ENCODE results near the gene NCKAP5. TPM values are rescaled to one million over a fixed set of nuclear protein-coding genes. Genes with fewer than 3 reads are reported as not detected.

The NCKAP5 gene
- total and polyA plus RNA-seq, 2 donors (not counting 1 experiment from before 2014, with no cell fraction given), result not detected

DNA sequence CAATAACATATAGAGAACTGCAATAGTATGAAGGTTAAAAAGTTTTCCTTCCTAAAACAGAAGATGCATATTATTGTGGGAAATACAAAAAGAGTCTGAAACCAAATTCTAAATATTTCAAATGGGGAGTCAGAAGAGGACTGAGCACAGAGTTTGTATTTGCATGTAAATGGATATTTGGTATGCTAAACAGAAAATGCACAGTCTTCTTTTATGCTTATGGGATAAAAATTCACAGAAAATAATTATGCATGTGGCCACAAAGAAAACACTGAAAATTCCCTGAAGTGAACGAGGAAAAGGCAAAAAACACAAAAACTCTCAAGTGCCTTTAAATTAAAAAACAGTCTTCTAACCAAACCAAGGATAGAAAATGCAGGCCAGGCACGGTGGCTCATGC, 142.7 kb downstream of the NCKAP5 start:
- Mint-ChIP-seq H3K9me3 (ENCODE audit: insufficient read depth) (peaks cover 2% of the 10 kb centered on the region), H3K4me1 (no peaks in the 10 kb centered on the region), H3K27ac (no peak overlapping the region), H3K27me3 (no peaks in the 10 kb centered on the region), H3K4me3 (no peak overlapping the region)
- Histone ChIP-seq H3K4me2 (replicated peaks; ENCODE audit: low read depth, low read length, poor library complexity, severe bottlenecking) (no peak overlapping the region), H3K9me3 (ENCODE audit: control extremely low read depth in 1 of 3, control insufficient read depth in 2 of 3, insufficient read depth in 1 of 3, low read length in 2 of 3) (peaks cover 0 to 3% (median 1%) of the 10 kb centered on the region in 3 donors), H3K4me3 (ENCODE audit: control extremely low read depth in 1 of 5, extremely low read depth in 1 of 5, insufficient read depth in 1 of 5, low read depth in 2 of 5, low read length in 4 of 5) (no peak overlapping the region), H3K27ac (ENCODE audit: low read length in 2 of 2) (no peak overlapping the region), H4K20me1 (ENCODE audit: control insufficient read depth, insufficient read depth, low read length, poor library complexity, severe bottlenecking) (no peaks in the 10 kb centered on the region), H3K36me3 (replicated peaks in 1 of 2; ENCODE audit: control extremely low read depth in 1 of 2, control insufficient read depth in 1 of 2, extremely low read depth in 1 of 2, insufficient read depth in 2 of 2, low read length in 1 of 2) (no peaks in the 10 kb centered on the region), H2AFZ (ENCODE audit: insufficient read depth, low read depth, low read length, poor library complexity, severe bottlenecking) (no peak overlapping the region), H3K9ac (ENCODE audit: low read length) (no peak overlapping the region), H3K79me2 (ENCODE audit: control insufficient read depth, insufficient read depth, low read length) (no peaks in the 10 kb centered on the region), H3K4me1 (ENCODE audit: control insufficient read depth in 2 of 2, insufficient read depth in 2 of 2, low read length in 2 of 2) (no peaks in the 10 kb centered on the region), H3K27me3 (replicated peaks in 1 of 4; ENCODE audit: control extremely low read depth in 1 of 4, control insufficient read depth in 3 of 4, insufficient read depth in 4 of 4, low read length in 3 of 4) (no peaks in the 10 kb centered on the region)
- DNase-seq (no peak), ATAC-seq (ENCODE audit: low read depth) (no peak)
- CTCF ChIA-PET, result no interaction called here
- intact Hi-C loops (cut with micrococcal nuclease), result no loop called here
- TF ChIP-seq EZH2 (IDR thresholded peaks at IDR 0.05; ENCODE audit: borderline replicate concordance, insufficient read depth, low read depth, low read length, poor library complexity, severe bottlenecking), result no peak
- POLR2A ChIA-PET, result no interaction called here
- WGBS (ENCODE audit: insufficient coverage), result 86% methylated on average over 1 of the region's 2 CpGs

DNA sequence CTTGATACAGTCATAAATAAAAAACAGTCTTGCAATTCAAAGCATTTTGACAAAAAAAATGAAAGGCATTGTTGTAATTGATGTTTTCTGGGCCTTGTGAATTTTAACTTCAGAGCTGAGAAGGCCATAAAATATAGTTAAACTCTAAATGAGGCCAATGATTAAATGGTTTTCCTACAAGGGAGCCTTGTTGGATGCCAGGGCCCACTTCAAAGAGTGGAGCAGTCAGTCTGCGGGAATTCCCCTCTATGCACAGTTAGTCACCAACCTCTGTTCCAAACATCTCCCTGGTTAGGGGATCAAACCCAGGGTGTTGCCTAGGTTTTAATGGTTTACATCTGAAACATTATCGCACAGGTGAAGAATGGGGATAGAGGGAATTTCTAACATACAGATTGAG, 143.4 kb downstream of the NCKAP5 start:
- Histone ChIP-seq H3K4me3 (ENCODE audit: control extremely low read depth in 1 of 5, extremely low read depth in 1 of 5, insufficient read depth in 1 of 5, low read depth in 2 of 5, low read length in 4 of 5) (no peak overlapping the region), H3K9me3 (ENCODE audit: control extremely low read depth in 1 of 3, control insufficient read depth in 2 of 3, insufficient read depth in 1 of 3, low read length in 2 of 3) (peaks cover 0 to 3% (median 1%) of the 10 kb centered on the region in 3 donors), H2AFZ (ENCODE audit: insufficient read depth, low read depth, low read length, poor library complexity, severe bottlenecking) (no peak overlapping the region), H4K20me1 (ENCODE audit: control insufficient read depth, insufficient read depth, low read length, poor library complexity, severe bottlenecking) (no peaks in the 10 kb centered on the region), H3K27me3 (replicated peaks in 1 of 4; ENCODE audit: control extremely low read depth in 1 of 4, control insufficient read depth in 3 of 4, insufficient read depth in 4 of 4, low read length in 3 of 4) (no peaks in the 10 kb centered on the region), H3K9ac (ENCODE audit: low read length) (no peak overlapping the region), H3K36me3 (replicated peaks in 1 of 2; ENCODE audit: control extremely low read depth in 1 of 2, control insufficient read depth in 1 of 2, extremely low read depth in 1 of 2, insufficient read depth in 2 of 2, low read length in 1 of 2) (no peaks in the 10 kb centered on the region), H3K4me2 (replicated peaks; ENCODE audit: low read depth, low read length, poor library complexity, severe bottlenecking) (no peak overlapping the region), H3K4me1 (ENCODE audit: control insufficient read depth in 2 of 2, insufficient read depth in 2 of 2, low read length in 2 of 2) (no peaks in the 10 kb centered on the region), H3K27ac (ENCODE audit: low read length in 2 of 2) (no peak overlapping the region), H3K79me2 (ENCODE audit: control insufficient read depth, insufficient read depth, low read length) (no peaks in the 10 kb centered on the region)
- H3K27me3 Mint-ChIP-seq, result no peaks in the 10 kb centered on the region
- no peaks in the 10 kb centered on the region for H3K4me1 Mint-ChIP-seq
- ChIA-PET POLR2A (no interaction called here), CTCF (no interaction called here)
- no peak overlapping the region for H3K27ac Mint-ChIP-seq
- DNase-seq (no peak), ATAC-seq (ENCODE audit: low read depth) (no peak)
- H3K9me3 Mint-ChIP-seq (ENCODE audit: insufficient read depth), result peaks cover 2% of the 10 kb centered on the region
- no peak for TF ChIP-seq EZH2 (IDR thresholded peaks at IDR 0.05; ENCODE audit: borderline replicate concordance, insufficient read depth, low read depth, low read length, poor library complexity, severe bottlenecking)
- TF ChIP-seq, protein P1, sequence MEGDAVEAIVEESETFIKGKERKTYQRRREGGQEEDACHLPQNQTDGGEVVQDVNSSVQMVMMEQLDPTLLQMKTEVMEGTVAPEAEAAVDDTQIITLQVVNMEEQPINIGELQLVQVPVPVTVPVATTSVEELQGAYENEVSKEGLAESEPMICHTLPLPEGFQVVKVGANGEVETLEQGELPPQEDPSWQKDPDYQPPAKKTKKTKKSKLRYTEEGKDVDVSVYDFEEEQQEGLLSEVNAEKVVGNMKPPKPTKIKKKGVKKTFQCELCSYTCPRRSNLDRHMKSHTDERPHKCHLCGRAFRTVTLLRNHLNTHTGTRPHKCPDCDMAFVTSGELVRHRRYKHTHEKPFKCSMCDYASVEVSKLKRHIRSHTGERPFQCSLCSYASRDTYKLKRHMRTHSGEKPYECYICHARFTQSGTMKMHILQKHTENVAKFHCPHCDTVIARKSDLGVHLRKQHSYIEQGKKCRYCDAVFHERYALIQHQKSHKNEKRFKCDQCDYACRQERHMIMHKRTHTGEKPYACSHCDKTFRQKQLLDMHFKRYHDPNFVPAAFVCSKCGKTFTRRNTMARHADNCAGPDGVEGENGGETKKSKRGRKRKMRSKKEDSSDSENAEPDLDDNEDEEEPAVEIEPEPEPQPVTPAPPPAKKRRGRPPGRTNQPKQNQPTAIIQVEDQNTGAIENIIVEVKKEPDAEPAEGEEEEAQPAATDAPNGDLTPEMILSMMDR (IDR thresholded peaks at IDR 0.05), result no peak
- WGBS (ENCODE audit: insufficient coverage), result no CpG with 5 or more reads among the region's 2 CpGs
- H3K4me3 Mint-ChIP-seq, result no peak overlapping the region
- intact Hi-C loops (cut with micrococcal nuclease), result no loop called here
